IMR-90 (cell line): ENCODE measurements around the gene FRYL.

Source experiments
- MXI1 ChIP-seq: IDR thresholded peaks from 2 replicates; pipeline ENCODE4 v1.6.1; 2012; ENCODE audit warnings: low read depth, mild to moderate bottlenecking, low read length, moderate library complexity, borderline replicate concordance
- POLR2A ChIP-seq: IDR thresholded peaks from 2 replicates; pipeline ENCODE4 v1.6.1; 2012; ENCODE audit warnings: mild to moderate bottlenecking, low read depth, low read length
- TF ChIP-seq, protein P1 (sequence below): conservative IDR thresholded peaks from 2 replicates; pipeline ENCODE4 v1.5.1; 2012; ENCODE audit warnings: mild to moderate bottlenecking, low read depth, low read length, improper control_type of control experiment

DNA sequence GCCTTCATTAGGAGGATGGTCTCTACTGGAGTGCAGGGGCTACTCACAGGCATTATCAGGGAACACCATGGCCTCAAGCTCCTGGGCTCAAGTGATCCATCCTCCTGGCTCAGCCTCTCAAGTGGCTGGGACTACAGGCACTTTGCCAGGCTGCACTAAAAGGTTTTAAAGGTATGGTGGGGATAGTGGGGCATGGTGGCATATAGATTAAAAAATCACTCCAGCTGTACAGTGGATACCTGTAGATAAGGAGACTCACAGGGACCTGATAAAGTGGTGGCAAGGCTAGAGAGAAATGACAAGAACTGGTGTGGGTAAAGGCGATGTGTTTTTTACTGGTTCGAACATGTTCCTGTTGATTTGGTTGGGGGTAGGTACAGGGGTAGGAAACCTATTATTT, 284.1 kb downstream of the FRYL start:
- TF ChIP-seq, protein P1, sequence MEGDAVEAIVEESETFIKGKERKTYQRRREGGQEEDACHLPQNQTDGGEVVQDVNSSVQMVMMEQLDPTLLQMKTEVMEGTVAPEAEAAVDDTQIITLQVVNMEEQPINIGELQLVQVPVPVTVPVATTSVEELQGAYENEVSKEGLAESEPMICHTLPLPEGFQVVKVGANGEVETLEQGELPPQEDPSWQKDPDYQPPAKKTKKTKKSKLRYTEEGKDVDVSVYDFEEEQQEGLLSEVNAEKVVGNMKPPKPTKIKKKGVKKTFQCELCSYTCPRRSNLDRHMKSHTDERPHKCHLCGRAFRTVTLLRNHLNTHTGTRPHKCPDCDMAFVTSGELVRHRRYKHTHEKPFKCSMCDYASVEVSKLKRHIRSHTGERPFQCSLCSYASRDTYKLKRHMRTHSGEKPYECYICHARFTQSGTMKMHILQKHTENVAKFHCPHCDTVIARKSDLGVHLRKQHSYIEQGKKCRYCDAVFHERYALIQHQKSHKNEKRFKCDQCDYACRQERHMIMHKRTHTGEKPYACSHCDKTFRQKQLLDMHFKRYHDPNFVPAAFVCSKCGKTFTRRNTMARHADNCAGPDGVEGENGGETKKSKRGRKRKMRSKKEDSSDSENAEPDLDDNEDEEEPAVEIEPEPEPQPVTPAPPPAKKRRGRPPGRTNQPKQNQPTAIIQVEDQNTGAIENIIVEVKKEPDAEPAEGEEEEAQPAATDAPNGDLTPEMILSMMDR: no peak
- no peak for TF ChIP-seq MXI1
- TF ChIP-seq POLR2A: no peak
